GM18499 (cell line): ENCODE measurements around the gene AMPD3.

ENCODE experiments used
- ATAC-seq: cut with Tn5 transposase; IDR thresholded peaks from one replicate; pipeline ENCODE4 v1.9.1; 2021; ENCODE audit warnings: moderate number of reproducible peaks; ENCODE audit not compliant: insufficient read depth, unreplicated experiment

AMPD3 gene

DNA sequence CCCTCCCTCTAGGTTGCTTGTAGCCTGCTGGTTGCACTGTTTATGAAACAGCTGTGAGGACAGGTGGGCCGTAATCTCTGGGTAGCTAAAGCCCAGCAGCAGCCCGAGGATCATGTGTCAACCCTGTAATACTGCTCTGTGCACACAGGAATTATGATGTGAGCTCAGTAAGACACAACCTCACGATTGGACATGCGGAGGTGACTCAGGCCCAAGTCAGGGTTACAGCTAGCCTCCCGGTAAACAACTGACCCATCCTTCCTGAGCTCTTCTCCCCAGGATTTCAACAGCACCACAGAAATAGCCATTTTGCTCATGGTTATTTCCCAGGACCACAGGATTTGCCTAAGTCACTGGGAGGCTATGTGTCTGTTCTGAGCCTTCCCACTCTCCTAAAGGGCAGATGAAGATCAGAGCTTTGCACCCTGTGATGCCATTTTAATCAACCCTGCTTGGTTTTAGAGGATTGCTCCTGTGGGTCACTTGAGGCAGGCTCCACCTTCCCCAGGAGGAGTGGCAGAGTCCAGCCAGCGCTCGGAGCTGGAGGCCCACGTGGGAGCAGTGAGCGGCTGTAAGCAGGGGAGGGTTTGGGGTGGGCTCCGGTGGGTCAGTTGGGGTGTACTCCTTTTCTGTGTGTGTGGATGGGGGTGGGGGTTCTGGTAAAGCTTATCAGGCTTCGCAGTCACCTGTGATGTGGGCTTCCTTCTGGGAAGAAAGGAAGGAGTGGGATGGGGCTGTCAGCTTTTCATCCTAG lies at the start of gene AMPD3:
AMPD3 (plus strand) TSS at position 387 of the 754 bp plus-strand sequence. CDS start 6,256 bp downstream, outside the sequence.
- no peak for ATAC-seq

DNA sequence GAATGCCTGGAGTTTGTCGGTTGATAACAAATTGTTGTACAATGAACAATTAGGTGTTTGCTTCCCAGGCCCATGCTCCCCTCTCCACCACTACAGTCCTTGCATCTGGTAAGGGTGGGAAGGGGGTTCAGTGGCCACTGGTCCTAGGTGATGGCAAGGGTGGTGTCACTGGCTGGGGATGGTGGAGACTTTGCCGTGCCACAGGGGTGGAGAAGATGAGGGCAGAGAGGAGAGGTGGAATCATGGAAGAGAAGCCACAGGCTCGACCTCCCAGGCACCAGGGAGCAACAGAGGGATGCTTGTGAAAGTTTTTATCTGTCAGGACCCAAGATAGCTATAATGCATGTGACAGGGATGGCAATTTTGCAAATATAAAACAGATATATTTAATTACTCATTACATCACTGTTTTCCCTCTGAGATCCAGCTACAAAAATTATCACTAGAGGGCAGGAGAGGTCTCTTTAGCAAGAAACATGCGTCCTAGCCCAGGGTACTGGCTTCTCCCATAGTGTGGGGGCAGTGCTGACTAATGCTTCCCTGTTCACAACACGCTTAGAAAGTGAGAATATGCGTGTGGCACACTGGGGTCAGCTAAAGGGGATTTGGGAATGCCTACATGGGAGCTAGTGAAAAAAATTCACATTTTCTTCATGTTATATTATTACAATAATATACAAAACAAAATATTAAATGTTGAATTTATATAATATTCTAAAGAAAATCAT lies 49.0 kb upstream of the AMPD3 start:
- no peak for ATAC-seq

- ATAC-seq: no peak
Measured at GRCh38 chr11:10407055-10407454, 48.0 kb upstream of the AMPD3 start.

- no peak for ATAC-seq
Measured at GRCh38 chr11:10407749-10408685, 47.0 kb upstream of the AMPD3 start.

- ATAC-seq: no peak
Measured at GRCh38 chr11:10409207-10409661, 45.8 kb upstream of the AMPD3 start.

DNA sequence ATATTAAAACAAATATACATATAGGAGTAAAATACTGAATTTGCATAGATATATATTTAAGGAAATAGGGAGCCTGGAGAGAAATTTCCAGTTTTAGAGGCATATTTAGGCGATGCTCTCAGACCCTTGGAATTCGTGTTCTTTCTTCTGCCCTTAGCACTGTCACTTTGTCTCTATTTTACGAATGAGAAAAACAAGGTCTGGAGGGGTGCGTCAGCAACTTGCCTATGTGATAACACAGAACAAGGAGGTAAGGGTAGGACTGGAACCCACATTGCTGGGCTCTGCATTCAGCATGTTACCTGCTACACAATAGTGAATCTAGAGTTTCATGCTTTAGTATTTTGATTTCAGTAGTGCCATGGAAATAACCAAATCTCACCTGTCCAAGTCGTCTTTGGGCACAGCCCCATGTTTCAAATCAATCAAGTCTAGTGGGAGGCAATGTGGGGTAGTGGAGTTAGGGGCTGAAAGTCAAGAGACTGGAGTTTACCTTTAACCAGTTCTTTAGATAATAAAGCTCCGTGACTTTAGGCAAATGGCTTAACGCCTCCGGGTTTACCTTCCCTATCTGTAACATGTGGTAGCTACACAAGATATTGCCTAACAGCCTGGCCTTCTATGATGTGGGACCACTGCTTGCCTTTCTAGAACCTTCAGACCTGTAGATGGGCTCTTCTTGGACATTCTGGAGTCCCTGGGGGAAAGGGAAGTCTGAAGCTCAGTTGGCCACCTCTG lies 44.8 kb upstream of the AMPD3 start:
- ATAC-seq: no peak

GRCh38 chr11:10410844-10411200 lies 44.2 kb upstream of the AMPD3 start:
- ATAC-seq: no peak

- ATAC-seq: no peak
Measured at GRCh38 chr11:10412266-10412665, 42.8 kb upstream of the AMPD3 start.

- no peak for ATAC-seq
Measured at GRCh38 chr11:10413268-10413667, 41.8 kb upstream of the AMPD3 start.

DNA sequence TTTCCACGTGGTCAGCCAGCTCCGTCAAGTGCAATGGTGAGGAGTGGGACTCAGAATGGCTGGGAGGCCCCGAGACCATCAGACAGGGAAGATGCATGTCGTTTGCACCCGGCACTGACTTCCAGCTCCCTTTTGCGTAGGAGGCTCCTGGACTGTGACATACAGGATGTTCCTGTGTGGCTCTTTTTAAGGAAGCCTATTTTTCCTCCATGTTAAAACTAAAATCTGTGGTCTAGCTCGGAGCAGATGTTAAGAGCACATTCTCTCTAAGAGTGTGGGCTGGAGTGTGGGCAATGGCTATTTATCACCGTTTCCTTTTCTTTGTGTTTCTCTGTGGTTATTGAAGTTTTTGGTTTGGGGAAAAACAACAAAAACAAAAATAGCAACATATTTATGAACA lies 40.9 kb upstream of the AMPD3 start:
- ATAC-seq: no peak

GRCh38 chr11:10414659-10415058 lies 40.4 kb upstream of the AMPD3 start:
- no peak for ATAC-seq

GRCh38 chr11:10415817-10416392 lies 39.2 kb upstream of the AMPD3 start:
- ATAC-seq: no peak

DNA sequence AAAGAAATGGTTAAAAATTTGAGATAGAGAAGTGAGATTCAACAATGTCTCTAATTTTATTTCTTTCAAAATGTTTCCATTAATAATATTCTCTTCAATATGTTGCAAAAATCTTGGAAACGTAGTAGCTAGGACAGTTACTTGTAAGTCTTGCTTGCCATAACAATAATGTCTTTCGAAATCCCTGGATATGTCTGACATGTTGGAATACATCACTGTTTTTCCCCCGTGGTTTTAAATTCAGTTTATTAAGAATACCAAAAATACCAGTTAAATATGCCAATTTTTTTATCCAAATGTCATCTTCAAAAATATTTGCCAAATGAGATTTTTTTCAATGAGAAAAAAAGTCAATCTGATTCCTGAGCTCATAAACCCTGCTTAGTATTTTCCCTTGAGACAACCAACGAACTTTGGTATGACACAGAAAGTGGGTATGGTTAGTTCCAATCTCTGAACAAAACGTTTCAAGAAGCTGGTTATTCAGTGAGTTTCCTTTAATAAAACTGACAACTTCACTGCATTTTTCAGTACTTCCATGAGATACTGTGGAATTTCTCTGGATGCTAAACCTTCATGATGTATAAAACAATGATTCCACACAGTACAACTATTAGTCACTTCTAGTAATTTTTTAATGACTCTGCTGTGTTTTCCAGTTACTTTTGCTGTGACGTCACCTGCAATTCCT lies 36.7 kb upstream of the AMPD3 start:
- ATAC-seq: no peak

DNA sequence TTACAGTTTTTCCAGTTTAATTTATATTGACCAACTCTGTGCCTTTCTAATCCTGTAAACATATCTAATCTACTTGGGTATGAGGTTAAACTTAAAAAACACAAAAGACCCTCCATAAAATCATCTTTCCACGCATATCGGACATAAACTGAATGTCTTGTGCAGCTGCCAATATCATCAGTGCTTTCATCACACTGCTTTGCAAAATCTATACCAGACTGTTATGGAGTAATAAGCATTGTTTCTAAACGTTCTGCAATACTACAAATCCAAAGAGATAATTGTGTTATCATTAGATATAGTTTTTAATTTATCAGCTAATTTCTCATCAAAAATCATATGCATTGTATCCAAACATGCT lies 36.1 kb upstream of the AMPD3 start:
- no peak for ATAC-seq

DNA sequence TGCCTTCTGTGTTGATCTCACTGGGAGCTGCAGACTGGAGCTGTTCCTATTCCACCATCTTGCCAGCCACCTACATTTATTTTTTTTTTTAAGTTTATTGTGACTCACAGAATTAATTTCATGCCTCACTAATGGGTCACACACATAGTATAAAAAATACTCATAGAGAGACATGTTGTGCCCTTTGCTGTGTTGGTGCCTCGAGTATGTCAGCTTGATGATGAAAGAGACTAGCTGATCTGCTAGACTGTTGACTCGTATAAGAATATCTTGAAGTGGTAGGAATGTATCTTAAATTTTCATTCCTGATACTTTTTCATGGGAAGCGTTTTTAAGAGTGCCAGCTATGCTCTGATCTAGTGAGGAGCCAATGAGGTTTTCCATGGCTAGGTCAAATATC lies 28.6 kb upstream of the AMPD3 start:
- no peak for ATAC-seq

- ATAC-seq: no peak
Measured at GRCh38 chr11:10428453-10428852, 26.6 kb upstream of the AMPD3 start.

- ATAC-seq: no peak
Measured at GRCh38 chr11:10429526-10429925, 25.5 kb upstream of the AMPD3 start.

DNA sequence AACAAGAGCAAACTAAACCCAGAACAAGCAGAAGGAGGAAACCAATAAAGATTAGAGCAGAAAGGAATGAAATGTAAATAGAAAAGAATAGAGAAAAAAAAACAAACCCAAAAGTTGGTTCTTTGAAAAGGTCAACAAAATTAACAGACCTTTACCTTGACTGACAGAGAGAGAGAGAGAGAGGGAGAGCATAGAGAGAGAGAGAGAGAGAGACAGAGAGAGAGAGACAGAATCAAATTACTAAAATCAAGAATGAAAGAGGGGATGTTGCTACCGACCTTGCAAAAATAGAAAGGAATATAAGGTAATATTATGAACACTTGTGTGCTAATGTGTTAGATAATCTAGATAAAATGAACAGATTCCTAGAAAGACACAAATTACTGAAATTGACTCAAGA lies 22.6 kb upstream of the AMPD3 start:
- no peak for ATAC-seq

GRCh38 chr11:10432971-10433370 lies 22.1 kb upstream of the AMPD3 start:
- no peak for ATAC-seq
